Testis (tissue), 2 donors: ENCODE data around the gene HTT.

Source experiments
- POLR2A ChIP-seq: fragments of 450-650 bp; IDR thresholded peaks from one replicate; pipeline ENCODE4 v1.6.1; 2017; ENCODE audit warnings: antibody characterized with exemption, mild to moderate bottlenecking, moderate library complexity
- TF ChIP-seq, protein P1 (sequence below), 3 experiments: fragments of 450-650 bp in 2 of 3; fragments of 200-600 bp in 1 of 3; sonication (generic) in 1 of 3; IDR thresholded peaks; one replicate each; pipeline ENCODE4 v1.5.1; 2016 to 2019; ENCODE audit warnings: antibody characterized with exemption in 3 of 3, mild to moderate bottlenecking in 2 of 3, moderate library complexity in 1 of 3

GRCh38 chr4:3206439-3207100 lies 132.1 kb downstream of the HTT start:
- TF ChIP-seq, protein P1, sequence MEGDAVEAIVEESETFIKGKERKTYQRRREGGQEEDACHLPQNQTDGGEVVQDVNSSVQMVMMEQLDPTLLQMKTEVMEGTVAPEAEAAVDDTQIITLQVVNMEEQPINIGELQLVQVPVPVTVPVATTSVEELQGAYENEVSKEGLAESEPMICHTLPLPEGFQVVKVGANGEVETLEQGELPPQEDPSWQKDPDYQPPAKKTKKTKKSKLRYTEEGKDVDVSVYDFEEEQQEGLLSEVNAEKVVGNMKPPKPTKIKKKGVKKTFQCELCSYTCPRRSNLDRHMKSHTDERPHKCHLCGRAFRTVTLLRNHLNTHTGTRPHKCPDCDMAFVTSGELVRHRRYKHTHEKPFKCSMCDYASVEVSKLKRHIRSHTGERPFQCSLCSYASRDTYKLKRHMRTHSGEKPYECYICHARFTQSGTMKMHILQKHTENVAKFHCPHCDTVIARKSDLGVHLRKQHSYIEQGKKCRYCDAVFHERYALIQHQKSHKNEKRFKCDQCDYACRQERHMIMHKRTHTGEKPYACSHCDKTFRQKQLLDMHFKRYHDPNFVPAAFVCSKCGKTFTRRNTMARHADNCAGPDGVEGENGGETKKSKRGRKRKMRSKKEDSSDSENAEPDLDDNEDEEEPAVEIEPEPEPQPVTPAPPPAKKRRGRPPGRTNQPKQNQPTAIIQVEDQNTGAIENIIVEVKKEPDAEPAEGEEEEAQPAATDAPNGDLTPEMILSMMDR (IDR thresholded peaks at IDR 0.05), result no peak
- no peak for TF ChIP-seq POLR2A
